ENCODE results near the gene CDH12.
"Not testable (repeated sequence)": the region's sequence is repeated elsewhere in the genome, so short reads cannot be mapped to it uniquely, and the experiment has no call there.

The CDH12 gene

DNA sequence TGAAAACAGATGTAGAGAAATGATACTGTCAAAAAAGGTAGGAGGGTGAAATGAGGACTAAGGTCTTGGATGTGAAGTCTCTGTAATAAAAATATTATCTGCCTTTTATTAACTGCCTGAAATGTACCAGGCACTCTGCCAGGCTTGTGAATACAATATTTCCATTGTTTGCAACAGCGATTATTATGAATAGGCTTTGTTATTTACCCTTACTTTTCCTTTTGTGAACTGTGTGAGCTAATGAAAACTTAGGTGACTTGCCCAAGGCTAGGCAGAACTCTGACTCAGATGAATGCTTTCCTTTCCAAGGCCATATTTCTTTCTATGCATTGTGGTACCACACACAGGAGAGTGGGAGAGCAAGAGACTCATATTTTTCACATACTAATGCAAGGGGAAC, 204.1 kb downstream of the CDH12 start:
- no peak for DNase-seq (ENCODE audit: low spot score)

- no peak for DNase-seq (ENCODE audit: low spot score)
Observed at GRCh38 chr5:22644859-22645258, 208.3 kb downstream of the CDH12 start.

GRCh38 chr5:22643356-22643755, 209.8 kb downstream of the CDH12 start:
- no peak for DNase-seq (ENCODE audit: low spot score)

DNA sequence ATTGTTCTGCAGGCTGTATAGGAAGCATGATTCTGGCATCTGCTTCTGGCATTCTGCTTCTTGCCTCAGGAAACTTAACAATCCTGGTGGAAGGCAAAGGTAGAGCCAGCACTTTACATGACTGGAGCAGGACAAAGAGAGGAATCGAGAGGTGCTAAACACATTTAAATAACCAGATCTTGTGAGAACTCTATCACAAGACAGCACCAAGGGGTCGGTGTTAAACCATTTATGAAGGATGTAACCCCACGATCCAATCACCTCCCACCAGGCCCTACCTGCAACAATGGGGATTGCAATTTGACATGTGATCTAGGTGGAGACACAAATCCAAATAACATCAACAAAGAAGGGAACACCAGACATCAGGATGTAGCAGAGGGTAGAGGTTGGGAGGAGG, 221.5 kb downstream of the CDH12 start:
- no peak for DNase-seq (ENCODE audit: low spot score)

DNA sequence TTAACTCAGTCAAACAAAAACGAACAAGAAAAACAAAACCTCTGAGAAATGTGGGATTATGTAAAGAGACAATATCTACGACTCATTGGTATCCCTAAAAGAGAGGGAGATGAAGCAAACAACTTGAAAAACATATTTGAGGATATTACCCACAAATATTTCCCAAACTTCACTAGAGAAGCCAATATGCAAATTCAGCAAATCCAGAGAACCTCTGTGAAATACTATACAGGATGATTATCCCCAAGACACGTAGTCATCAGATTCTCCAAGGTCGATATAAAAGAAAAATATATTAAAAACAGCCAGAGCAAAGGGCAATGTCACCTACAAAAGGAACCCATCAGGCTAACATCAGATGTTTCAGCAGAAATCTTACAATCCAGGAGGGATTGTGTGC, 226.1 kb downstream of the CDH12 start:
- no peak for DNase-seq (ENCODE audit: low spot score)

DNA sequence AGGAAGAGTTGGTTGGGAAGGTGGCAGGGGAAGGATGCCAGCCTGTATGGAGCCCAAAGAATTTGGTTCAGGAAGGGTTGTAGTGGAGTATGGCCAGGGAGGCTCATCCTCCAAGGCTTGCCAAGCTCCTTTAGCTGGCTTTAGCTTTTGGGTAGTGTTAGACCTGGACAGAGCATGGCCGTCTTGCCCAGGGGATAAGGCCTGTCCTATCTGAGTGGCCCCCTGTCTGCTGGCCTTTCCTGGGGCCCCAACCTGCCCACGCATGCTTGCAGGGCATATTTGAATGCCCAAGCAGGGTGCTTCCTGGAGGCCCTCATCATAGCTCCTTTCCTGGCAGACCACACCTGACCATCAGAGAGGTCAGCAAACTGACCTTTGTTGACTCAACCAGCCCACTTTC, 227.7 kb downstream of the CDH12 start:
- no peak for DNase-seq (ENCODE audit: low spot score)

DNA sequence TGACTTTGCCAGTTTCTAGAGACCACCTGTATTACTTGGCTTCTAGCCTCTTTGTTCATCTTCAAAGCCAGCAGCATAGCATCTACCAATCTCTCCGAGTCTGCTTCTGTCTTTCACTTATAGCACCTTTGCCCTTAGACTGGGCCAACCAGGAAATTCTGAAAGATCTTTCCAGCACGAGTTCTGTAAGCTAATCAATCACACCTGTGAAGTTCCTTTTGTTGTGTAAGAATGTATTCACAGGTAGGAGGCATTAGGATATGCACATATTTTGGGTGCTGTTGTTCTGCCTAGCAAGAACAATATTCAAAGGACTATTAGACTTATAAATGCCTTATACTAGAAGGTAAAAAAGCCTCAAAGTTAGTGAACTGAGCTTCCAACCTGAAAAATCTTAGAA, 232.1 kb downstream of the CDH12 start:
- no peak for DNase-seq (ENCODE audit: low spot score)

DNA sequence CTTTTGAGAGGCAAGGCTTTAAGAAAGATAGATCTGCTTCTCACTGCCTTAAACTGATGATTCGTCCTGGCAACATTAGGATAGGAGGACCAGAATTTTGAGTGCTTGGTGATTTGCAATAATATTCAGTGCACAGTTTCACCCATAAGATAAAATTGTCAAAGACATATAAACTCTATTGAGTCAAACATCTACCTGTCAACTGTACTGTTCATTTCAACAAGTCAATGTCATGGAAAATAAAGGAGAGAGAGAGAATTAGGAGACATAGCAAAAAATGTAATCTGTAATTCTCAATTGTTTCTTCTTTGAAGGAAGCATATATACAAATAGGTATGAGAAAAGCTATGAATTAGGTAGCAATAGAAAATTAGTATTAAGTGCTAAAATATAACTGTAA, 237.2 kb downstream of the CDH12 start:
- no peak for DNase-seq (ENCODE audit: low spot score)

GRCh38 chr5:22614486-22615094, 238.6 kb downstream of the CDH12 start:
- DNase-seq (ENCODE audit: low spot score), result no peak

GRCh38 chr5:22612928-22613327, 240.2 kb downstream of the CDH12 start:
- no peak for DNase-seq (ENCODE audit: low spot score)

DNA sequence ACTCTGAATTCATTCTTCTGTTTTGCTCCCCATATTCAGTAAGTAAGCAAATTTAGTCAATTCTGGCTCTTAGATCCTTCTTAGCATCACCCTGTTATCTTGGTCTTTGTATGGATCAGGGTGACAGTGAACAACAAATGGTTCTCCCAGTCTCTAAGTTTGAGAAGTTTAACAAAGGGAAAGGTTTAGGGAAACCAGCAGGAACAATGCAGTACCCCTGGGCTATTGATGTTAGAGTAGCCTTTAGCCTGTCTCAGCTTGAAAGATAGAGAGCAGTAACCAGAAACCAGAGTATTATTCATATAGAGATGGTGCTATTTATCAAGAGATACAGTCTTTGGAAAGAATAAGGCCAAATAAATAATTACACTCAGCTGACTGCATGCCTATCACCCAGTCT, 241.8 kb downstream of the CDH12 start:
- DNase-seq (ENCODE audit: low spot score), result no peak

DNA sequence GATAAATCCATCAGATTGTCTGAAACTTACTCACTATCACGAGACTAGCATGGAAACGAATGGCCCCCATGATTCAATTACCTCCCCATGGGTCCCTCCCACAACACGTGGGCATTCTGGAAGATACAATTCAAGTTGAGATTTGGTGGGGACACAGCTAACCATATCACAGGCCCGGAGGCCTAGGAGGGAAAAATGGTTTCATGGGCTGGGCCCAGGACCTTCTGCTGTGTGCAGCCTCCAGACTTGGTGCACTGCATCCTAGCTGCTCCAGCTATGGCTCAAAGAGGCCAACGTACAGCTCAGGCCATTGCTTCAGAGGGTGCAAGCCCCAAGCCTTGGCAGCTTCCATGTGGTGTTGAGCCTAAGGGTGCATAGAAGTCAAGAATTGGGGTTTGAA, 245.6 kb downstream of the CDH12 start:
- DNase-seq (ENCODE audit: low spot score), result not testable (repeated sequence)

- no peak for DNase-seq (ENCODE audit: low spot score)
Observed at GRCh38 chr5:22605473-22605872, 247.7 kb downstream of the CDH12 start.

DNA sequence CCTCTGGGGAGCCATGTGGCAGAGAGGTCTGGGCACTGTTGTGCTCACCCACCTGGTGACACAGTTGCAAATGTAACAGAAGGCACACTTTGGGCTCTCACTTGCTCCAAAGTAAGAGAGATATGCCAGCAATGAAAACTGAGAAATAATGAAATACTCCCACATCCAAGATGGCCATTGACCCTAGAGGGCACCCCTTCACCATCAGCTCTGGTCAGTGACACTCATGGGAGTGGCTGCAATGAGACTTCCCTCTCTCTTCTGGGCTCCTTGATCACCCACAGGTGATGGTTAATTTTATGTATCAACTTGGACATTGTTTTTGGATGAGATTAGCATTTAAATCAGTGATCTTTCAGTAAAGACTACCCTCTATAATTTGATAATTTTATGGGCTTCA, 248.4 kb downstream of the CDH12 start:
- DNase-seq (ENCODE audit: low spot score), result no peak

- no peak for DNase-seq (ENCODE audit: low spot score)
Observed at GRCh38 chr5:22598796-22599195, 254.3 kb downstream of the CDH12 start.

GRCh38 chr5:22596404-22596970, 256.7 kb downstream of the CDH12 start:
- no peak for DNase-seq (ENCODE audit: low spot score)

GRCh38 chr5:22594491-22594890, 258.7 kb downstream of the CDH12 start:
- DNase-seq (ENCODE audit: low spot score), result no peak

DNA sequence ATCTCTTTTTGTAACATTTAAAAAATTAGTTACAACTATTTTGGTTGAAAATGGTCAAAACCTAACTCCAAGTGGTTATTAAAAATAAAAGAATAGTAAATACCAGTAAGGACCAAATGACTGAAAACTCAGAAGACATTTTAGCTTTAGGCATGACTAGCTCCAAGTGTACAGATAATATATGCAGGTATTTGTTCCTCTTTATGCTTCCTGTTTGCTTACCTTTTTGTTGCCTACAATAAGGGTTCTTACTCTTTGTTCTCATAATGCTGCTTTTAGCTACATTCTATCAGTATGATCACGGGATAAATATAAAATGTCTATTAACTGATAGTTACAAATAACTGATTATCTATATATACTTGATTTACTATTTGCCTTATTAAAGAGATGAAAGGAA, 259.6 kb downstream of the CDH12 start:
- no peak for DNase-seq (ENCODE audit: low spot score)

GRCh38 chr5:22591461-22591860, 261.7 kb downstream of the CDH12 start:
- no peak for DNase-seq (ENCODE audit: low spot score)

- no peak for DNase-seq (ENCODE audit: low spot score)
Observed at GRCh38 chr5:22590677-22591268, 262.4 kb downstream of the CDH12 start.

DNA sequence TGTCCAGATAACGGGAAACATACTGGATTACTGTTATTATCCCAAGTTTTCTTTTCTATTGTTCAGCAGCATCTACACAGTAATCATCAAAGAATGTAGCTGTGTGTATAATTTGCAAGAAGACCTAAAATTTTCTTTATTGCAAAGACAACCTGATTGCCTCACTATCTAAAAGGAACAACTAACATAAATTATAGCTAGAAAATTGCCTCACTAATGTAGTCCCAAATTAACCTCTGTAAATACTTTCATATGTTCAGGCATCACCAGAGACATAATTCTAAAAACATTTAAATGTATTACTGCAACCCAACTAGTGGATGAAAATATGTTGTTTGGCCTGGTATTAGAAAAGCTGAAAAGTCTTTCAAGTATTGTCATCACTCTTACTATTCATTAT, 275.4 kb downstream of the CDH12 start:
- no peak for DNase-seq (ENCODE audit: low spot score)

GRCh38 chr5:22577006-22577405, 276.1 kb downstream of the CDH12 start:
- DNase-seq (ENCODE audit: low spot score), result no peak

GRCh38 chr5:22572941-22573340, 280.2 kb downstream of the CDH12 start:
- no peak for DNase-seq (ENCODE audit: low spot score)

DNA sequence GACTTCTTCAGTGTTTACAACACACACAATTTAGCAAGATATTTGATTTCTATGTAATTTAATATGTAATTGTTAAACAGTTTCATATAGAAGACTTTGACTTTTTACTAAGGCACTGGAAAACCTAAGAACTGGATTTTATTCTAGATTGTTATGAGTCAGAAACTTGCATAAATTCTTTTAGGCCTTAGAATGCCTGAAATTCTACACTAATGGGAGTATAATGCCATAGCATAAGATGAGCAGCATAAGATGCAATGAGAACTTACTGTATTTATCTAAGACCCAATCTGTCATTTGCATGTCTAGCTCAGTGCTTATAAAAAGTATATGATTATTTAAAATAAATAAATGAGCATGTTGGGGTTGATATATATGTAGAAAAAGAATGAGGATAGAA, 285.2 kb downstream of the CDH12 start:
- DNase-seq (ENCODE audit: low spot score), result no peak

Data from CD4-positive, alpha-beta T cell treated with Interleukin-6 at 100 ng/mL for 8 hours (primary cell).